AG04450 (cell line): ENCODE measurements around the gene CFAP99. TPM values are rescaled to one million over a fixed set of nuclear protein-coding genes. Genes with fewer than 3 reads are reported as not detected.

Experiments used
- CTCF ChIA-PET: fragments of 300-600, 350-600 bp; formaldehyde crosslinking; extraction: SDS; loops from one replicate; lab custom pipeline; 2022; ENCODE audit warnings: antibody characterized with exemption, inconsistent platforms; lab: Charles Lee
- POLR2A ChIA-PET: fragments of 350-600 bp; formaldehyde crosslinking; extraction: SDS; loops from one replicate; lab custom pipeline; 2021; ENCODE audit warnings: antibody characterized with exemption, inconsistent platforms; lab: Yijun Ruan, JAX
- DNase-seq: peaks from one replicate; pipeline ENCODE4 v3.0.0-alpha.2; 2011; ENCODE audit warnings: low read depth, low spot score
- H3K27ac ChIP-seq: one replicate; pipeline ENCODE4 v1.5.1; 2012; ENCODE audit warnings: low read depth, low read length, control low read depth
- H3K27me3 ChIP-seq: one replicate; pipeline ENCODE4 v1.6.0; 2012; ENCODE audit warnings: low read length; ENCODE audit not compliant: control insufficient read depth, insufficient read depth
- H3K4me3 ChIP-seq: 2 replicates; pipeline ENCODE4 v1.5.1; 2011; ENCODE audit warnings: mild to moderate bottlenecking, low read depth, low read length, control low read depth
- H3K9me3 ChIP-seq: 2 replicates; pipeline ENCODE4 v1.5.1; 2012; ENCODE audit warnings: low read length; ENCODE audit not compliant: control insufficient read depth, insufficient read depth
- polyA plus RNA-seq: library from polyadenylated mRNA; depleted of rRNA; stranded (reverse); fragments of >200 nt; gene quantifications from 2 replicates; pipeline ENCODE4 v1.2.3, GENCODE V29; 2011
- TF ChIP-seq, protein P1 (sequence below): IDR thresholded peaks from 2 replicates; pipeline ENCODE4 v1.5.1; 2011; ENCODE audit warnings: low read depth, low read length, control low read depth, inconsistent platforms

The CFAP99 gene
- polyA plus RNA-seq, 1 experiment = not detected

DNA sequence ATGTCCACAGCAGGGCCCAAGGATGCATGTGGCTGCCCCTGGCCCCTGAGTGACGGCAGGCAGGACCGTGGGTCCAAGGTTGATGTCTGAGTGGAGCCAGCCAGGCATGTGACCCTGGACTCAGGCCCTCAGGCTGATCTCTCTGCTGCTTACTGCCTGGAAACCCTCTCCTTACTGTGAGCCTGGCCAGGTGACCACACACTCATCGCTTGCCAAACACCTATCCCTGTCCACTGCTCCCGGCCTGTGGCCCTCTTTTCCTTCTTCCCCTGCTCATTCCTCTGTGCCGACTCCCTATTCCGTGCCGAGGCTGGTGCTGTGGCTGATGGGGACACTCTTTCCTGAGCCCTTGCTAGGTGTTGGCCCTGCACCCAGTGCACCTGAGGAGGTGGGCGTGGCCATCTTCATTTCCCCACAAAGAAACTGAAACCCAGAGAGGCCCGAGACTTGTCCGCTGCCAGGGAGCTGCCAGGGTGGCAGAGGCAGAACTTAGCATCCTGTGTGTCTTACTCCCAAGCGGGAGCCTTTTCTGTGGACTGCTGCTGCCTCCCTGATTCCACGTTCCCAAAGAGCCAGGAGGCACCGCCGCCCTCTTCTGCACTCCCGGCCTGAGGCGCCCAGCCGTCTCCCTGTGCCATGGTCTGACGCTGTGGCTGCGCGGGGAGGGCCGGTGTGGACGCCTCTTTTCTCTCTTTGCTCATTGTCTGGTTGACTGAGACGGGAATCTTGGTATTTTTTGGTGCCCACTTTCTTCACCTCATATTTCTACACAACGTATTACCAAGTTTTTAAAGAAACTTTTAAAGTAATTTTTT lies 38.9 kb downstream of the CFAP99 start:
- DNase-seq = no peak
- no peak overlapping the region for H3K27ac ChIP-seq
- TF ChIP-seq, protein P1, sequence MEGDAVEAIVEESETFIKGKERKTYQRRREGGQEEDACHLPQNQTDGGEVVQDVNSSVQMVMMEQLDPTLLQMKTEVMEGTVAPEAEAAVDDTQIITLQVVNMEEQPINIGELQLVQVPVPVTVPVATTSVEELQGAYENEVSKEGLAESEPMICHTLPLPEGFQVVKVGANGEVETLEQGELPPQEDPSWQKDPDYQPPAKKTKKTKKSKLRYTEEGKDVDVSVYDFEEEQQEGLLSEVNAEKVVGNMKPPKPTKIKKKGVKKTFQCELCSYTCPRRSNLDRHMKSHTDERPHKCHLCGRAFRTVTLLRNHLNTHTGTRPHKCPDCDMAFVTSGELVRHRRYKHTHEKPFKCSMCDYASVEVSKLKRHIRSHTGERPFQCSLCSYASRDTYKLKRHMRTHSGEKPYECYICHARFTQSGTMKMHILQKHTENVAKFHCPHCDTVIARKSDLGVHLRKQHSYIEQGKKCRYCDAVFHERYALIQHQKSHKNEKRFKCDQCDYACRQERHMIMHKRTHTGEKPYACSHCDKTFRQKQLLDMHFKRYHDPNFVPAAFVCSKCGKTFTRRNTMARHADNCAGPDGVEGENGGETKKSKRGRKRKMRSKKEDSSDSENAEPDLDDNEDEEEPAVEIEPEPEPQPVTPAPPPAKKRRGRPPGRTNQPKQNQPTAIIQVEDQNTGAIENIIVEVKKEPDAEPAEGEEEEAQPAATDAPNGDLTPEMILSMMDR = no peak
- ChIA-PET POLR2A (no interaction called here), CTCF (no interaction called here)
- H3K4me3 ChIP-seq = no peak overlapping the region
- H3K27me3 ChIP-seq = peaks cover 12% of the 10 kb centered on the region
- no peaks in the 10 kb centered on the region for H3K9me3 ChIP-seq

DNA sequence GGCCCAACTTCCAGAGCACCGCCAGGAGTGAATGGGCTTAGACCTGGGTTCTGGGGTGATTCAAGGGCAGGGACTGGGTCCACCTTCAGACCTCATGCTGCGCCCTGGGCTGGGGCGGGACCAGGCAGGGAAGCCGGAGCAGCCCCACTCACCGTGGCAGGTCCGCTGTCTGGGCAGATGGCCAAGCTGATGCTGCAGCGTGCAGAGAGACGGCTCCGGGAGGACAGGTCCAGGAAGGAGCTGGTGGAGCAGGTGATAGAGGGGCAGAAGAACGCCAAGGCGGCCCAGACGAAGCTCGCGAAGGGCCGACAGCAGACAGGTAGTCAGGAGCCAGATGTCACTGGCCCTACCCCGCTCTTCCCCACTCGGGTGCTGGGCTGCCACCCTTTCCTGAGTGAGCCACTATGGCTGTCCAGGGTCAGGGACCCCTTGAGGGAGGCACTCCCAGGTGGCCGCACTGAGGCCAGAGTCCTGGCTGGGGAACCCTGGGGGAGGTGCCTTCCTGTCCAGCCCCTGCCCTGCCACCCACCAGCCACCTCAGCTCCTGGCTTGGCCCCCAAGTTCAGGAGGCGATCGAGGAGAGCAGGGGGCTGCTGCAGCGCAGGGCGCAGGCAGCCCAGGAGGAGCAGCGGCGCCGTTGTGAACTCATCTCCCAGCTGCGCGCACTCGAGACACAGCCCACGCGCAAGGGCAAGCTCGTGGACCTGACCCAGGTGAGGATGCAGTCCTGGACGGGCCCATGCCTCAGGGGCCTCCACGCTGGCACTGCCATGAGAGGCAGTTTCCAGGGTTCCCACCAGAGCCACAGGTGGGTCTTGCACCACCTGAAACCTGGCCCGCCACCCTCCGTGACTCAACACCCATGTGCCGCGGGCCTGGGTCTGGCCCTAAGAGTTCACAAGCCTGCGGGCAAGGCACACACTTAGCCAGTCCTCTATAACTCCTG lies 40.1 kb downstream of the CFAP99 start:
- no peak overlapping the region for H3K4me3 ChIP-seq
- H3K9me3 ChIP-seq = no peaks in the 10 kb centered on the region
- DNase-seq = no peak
- H3K27me3 ChIP-seq = peaks cover 12% of the 10 kb centered on the region
- TF ChIP-seq, protein P1 = no peak
- no peak overlapping the region for H3K27ac ChIP-seq
- POLR2A ChIA-PET = interaction anchor here (0.6 kb wide), 1 partner anchor 9 kb away, joined by 3 read pairs; no protein-coding TSS in a partner anchor
- CTCF ChIA-PET = no interaction called here

DNA sequence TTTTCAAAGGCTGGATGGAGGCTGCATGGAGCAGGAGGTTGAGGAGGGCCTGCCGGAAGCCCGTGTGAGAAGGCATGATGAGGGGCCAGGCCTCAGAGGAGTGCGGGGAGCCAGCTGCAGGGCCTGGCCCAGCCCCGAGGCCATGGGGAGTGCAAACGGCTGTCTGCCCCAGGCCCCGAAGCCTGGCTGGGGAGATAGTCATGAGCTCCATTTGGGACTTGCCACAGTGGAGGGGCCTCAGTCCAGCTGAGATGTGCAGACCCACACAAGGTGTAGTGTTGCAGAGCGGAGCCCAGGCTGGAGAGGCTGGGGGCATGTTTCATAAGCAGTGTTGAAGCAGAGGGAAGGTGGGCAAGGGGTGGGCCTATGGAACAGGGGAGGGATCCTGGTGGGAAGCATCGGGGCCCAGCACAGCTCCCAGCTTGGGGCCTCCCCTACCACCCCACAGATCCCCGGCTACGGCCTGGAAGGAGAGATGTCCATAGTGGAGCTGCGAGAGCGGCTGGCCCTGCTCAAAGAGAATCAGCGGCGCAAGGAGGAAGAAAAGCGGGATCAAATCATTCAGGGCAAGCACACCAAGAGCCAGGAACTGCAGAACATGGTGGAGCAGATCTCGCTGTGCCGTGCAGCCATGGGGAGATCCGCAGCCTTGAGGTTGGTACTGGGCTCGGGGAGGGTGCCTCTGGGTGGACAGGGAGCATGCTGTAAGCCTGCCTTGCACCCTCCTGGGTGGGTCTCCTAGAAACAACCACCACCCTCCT lies 41.0 kb downstream of the CFAP99 start:
- H3K27ac ChIP-seq = no peak overlapping the region
- TF ChIP-seq, protein P1 = no peak
- DNase-seq = no peak
- ChIA-PET POLR2A (interaction anchor here (0.6 kb wide), 1 partner anchor 10 kb away, joined by 3 read pairs; no protein-coding TSS in a partner anchor), CTCF (no interaction called here)
- no peak overlapping the region for H3K4me3 ChIP-seq
- peaks cover 12% of the 10 kb centered on the region for H3K27me3 ChIP-seq
- no peaks in the 10 kb centered on the region for H3K9me3 ChIP-seq

DNA sequence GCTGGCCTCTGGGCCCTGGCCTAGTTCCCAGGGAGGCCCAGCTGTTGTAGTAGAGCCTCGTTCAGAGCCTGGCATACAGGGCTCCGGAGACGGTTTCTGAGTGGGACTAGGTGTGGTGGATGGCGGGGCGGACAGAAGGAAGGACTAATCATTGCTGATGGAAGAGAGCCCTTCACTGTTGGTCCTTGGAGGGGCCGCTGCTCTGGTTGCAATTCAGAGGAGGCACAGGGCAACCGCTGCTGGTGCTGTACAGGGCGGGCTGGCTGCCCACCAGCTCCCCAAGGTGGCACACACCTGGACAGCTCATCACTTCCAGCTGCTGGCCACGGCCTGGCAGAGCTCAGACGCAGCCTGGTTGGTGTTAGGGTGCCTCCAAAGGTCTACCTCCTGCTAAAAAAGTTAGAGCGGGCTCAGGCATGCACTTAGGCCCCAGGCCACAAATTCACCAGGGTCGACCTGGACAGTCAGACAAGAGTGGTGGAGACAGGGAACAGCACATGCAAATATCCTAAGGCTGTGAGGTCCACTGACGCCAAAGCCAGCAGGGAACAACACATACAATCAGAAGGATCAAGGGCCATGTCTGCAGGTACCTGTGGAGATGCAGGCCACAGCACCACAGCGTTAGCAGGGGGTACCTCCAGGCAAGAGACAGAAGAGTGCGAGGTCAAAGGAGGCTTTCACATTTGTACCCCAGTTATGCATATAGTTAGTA lies 42.6 kb downstream of the CFAP99 start:
- POLR2A ChIA-PET = no interaction called here

More for the DNA sequence above, 42.6 kb downstream of the CFAP99 start:
- Histone ChIP-seq H3K9me3 (no peaks in the 10 kb centered on the region), H3K27ac (no peak overlapping the region), H3K27me3 (peaks cover 12% of the 10 kb centered on the region), H3K4me3 (no peak overlapping the region)
- TF ChIP-seq, protein P1 = no peak
- CTCF ChIA-PET = interaction anchor here (1.0 to 1.8 kb wide), 3 partner anchors 46 to 241 kb away, joined by 4 to 11 read pairs (median 4); no protein-coding TSS in a partner anchor
- DNase-seq = no peak
